Sigmoid colon (tissue), 4 donors: ENCODE results near the gene DYNC1LI2.

Source experiments
- EP300 ChIP-seq, 4 donors: sonication (generic); formaldehyde crosslinking; IDR thresholded peaks; one replicate each; pipeline ENCODE4 v1.6.1; 2017; ENCODE audit warnings: antibody characterized with exemption in 4 of 4
- POLR2A ChIP-seq, 2 donors: fragments of 450-650 bp; IDR thresholded peaks; one replicate each; pipeline ENCODE4 v1.6.1; 2016; ENCODE audit warnings: antibody characterized with exemption in 2 of 2, mild to moderate bottlenecking in 2 of 2, moderate library complexity in 2 of 2
- POLR2AphosphoS5 ChIP-seq, 4 donors: sonication (generic); formaldehyde crosslinking; IDR thresholded peaks; one replicate each; pipeline ENCODE4 v1.6.1; 2017; ENCODE audit warnings: antibody characterized with exemption in 4 of 4
- TF ChIP-seq, protein P1 (sequence below), 4 experiments: fragments of 450-650 bp in 3 of 4; fragments of 200-600 bp in 1 of 4; IDR thresholded peaks; one replicate each; pipeline ENCODE4 v1.5.1; 2016 to 2019; ENCODE audit warnings: antibody characterized with exemption in 4 of 4, mild to moderate bottlenecking in 3 of 4, moderate library complexity in 2 of 4

DNA sequence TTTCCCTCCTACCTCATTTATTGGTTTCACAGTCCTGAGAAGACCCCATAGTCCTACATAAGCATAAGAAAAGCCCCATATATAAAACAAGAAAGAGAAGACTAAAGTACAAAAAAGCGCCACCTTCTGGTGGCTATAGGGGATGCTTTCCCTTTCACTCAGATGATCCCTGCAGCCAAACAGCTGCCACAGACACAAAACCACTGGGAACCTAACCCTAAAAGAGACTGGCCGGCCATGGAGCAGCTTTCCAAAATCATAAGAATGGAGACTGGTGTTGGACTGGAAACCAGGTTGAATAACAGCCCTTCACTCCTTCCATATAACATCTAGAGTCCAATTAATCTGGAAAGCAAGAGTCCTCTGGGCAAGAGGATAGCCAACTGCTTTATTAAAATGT, 11.4 kb downstream of the DYNC1LI2 start:
- TF ChIP-seq EP300 (IDR thresholded peaks at IDR 0.05) (no peak), POLR2A (IDR thresholded peaks at IDR 0.05) (no peak), POLR2AphosphoS5 (IDR thresholded peaks at IDR 0.05) (no peak)
- TF ChIP-seq, protein P1, sequence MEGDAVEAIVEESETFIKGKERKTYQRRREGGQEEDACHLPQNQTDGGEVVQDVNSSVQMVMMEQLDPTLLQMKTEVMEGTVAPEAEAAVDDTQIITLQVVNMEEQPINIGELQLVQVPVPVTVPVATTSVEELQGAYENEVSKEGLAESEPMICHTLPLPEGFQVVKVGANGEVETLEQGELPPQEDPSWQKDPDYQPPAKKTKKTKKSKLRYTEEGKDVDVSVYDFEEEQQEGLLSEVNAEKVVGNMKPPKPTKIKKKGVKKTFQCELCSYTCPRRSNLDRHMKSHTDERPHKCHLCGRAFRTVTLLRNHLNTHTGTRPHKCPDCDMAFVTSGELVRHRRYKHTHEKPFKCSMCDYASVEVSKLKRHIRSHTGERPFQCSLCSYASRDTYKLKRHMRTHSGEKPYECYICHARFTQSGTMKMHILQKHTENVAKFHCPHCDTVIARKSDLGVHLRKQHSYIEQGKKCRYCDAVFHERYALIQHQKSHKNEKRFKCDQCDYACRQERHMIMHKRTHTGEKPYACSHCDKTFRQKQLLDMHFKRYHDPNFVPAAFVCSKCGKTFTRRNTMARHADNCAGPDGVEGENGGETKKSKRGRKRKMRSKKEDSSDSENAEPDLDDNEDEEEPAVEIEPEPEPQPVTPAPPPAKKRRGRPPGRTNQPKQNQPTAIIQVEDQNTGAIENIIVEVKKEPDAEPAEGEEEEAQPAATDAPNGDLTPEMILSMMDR (IDR thresholded peaks at IDR 0.05), result peak; percentile 14 to 50 (median 34)
